AG08395 (cell line): ENCODE measurements around the gene ZNF143.

Experiments used
- DNase-seq: peaks from one replicate; pipeline ENCODE4 v3.0.0; 2012; ENCODE audit warnings: mixed read lengths, low spot score

Gene ZNF143

DNA sequence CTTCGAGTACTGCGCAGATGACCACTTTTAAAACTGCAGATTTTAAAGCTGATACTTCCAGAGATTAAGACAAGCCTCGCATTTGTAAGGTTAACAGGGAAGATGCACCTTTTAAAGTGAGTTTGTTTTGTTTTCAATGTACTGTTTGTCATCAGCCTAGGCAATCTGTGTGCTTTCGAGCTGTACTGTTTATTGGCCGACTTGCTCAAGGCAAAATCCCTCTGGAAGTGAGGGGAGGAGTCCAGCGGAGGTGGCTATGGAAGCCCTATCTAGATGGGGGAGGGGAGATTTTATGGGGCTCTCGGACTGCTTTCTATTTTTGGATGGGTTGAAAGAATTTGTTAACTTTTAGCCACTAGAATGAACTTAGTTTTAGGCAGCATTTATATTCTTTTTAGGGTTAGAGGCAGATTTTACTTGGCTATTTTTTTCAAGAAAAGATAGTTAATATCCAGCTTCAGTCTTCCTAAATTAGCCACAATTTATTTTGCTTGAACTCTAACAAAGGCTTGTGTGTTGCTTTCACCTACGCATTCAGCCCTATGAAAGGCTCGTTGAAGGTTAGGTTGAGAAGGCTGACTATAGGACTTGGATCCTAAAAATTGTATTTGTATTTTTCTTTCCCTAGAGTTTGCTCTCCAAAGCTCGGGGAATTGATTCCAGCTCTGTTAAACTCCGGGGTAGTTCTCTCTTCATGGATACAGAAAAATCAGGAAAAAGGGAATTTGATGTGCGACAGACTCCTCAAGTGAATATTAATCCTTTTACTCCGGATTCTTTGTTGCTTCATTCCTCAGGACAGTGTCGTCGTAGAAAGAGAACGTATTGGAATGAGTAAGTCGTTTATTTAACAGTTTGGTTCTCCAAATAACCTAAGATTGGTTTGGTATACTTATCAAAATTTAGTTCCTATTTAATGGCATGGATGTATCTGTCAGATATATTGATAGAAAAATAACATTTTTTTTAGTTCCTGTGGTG, 114.7 kb downstream of the ZNF143 start:
- DNase-seq = peak; percentile 80

DNA sequence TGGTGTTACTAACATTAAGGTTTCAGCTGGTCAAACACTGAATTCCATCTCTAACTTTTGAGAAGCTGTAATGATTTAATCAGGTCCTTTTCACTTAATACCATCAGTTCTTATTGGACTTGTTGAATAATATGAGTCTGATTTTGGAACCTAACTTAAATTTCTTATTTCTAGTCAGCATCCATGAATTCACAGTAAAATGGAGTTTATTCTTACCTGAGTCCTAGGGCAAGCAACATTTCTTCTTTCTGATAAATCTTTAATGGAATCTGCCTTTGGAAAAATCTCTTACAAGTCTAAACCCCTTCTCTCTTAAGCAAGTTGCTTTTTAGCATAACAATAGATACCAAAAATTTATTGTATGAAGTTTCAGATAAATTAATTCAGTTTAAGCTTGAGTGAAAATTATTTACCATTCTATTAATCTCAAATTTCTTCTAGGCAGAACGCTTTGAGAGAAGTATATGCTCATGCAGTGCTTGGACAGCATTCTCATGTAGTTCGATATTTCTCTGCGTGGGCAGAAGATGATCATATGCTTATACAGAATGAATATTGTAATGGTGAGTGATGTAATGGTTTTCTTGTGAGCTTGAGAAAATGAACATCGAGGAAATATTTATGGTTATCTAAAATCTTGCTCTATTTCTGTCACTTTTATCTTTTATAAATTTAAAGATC, 116.0 kb downstream of the ZNF143 start:
- no peak for DNase-seq

GRCh38 chr11:9577556-9577955, 116.7 kb downstream of the ZNF143 start:
- DNase-seq = no peak
